ENCODE data around the gene SCMH1.

- TF ChIP-seq CTCF (IDR thresholded peaks at IDR 0.05; ENCODE audit: insufficient read depth, low read depth, low read length) (no peak), EZH2 (IDR thresholded peaks at IDR 0.05; ENCODE audit: insufficient read depth, low read length) (no peak)
These were observed 926 bp upstream of the SCMH1 start for GRCh38 chr1:41243079-41243385.
